Gastrocnemius medialis (tissue), 4 donors: ENCODE measurements around the gene DNM3.

Source experiments
- CTCF ChIP-seq, 5 experiments: fragments of 450-650 bp in 3 of 5; fragments of 200-600 bp in 2 of 5; sonication (generic) in 2 of 5; IDR thresholded peaks in 4 of 5; conservative IDR thresholded peaks in 1 of 5; 1 replicate in 4 of 5; 2 replicates in 1 of 5; pipeline ENCODE4 v1.5.1; 2016 to 2019; ENCODE audit warnings: antibody characterized with exemption in 5 of 5, mild to moderate bottlenecking in 3 of 5, moderate library complexity in 3 of 5
- POLR2A ChIP-seq, 2 donors: fragments of 450-650 bp; IDR thresholded peaks; one replicate each; pipeline ENCODE4 v1.6.1; 2017; ENCODE audit warnings: antibody characterized with exemption in 2 of 2, mild to moderate bottlenecking in 2 of 2, moderate library complexity in 2 of 2

DNA sequence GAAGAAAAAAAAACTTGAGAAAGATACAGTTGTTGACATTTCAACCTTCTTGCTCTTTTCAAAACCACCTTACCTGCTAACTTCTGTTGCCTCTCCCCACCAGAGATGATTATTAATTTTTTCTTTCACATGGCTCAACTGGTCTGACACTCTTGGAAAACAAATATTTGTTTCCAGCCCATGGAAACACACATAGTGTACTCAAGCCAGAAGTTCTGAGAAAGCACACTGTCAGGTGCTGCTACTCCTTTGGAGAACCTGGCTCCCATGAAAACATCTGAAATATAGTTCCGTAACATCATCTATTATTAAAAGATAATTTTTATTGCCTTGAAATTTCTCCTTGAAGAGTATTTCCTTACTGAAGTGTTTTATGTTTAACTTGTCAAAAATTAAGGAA is 434.2 kb downstream of the DNM3 start:
- no peak for TF ChIP-seq CTCF (IDR thresholded peaks at IDR 0.05 in 4 of 5, conservative IDR thresholded peaks at IDR 0.05 in 1 of 5)
- no peak for TF ChIP-seq POLR2A (IDR thresholded peaks at IDR 0.05)
